Measurements from ENCODE around the gene MSH4. TPM values are rescaled to one million over a fixed set of nuclear protein-coding genes. Genes with fewer than 3 reads are reported as not detected.
"Not testable (repeated sequence)": the region's sequence is repeated elsewhere in the genome, so short reads cannot be mapped to it uniquely, and the experiment has no call there.

MSH4 gene
- total RNA-seq, 1 donor from 2014 or later: 0.57 TPM

DNA sequence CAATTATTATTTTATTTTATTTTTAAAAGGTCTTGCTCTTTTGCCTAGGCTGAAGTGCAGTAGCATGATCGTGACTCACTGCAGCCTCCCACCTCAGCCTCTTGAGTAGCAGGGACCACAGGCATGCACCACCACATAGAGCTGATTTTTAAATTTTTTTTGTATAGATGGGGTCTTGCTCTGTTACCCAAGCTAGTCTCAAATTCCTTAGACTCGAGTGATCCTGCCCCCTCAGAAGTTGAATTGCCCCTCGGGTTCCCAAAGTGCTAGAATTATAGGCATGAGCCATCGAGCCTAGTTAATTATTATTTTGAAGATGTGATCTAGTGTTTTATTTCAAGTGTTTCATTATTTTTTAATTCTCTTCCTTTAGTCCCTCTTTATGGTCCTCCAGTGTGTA lies 12.2 kb downstream of the MSH4 start:
- Mint-ChIP-seq H3K36me3 (ENCODE audit: insufficient read depth) (no peaks in the 10 kb centered on the region), H3K4me3 (ENCODE audit: low read depth) (no peak overlapping the region), H3K27me3 (no peaks in the 10 kb centered on the region), H3K27ac (no peak overlapping the region), H3K9me3 (ENCODE audit: low read depth) (no peaks in the 10 kb centered on the region), H3K4me1 (ENCODE audit: low read depth) (peaks cover 1% of the 10 kb centered on the region)
- DNase-seq (ENCODE audit: low spot score, unreplicated experiment): no peak
- TF ChIP-seq, protein P1, sequence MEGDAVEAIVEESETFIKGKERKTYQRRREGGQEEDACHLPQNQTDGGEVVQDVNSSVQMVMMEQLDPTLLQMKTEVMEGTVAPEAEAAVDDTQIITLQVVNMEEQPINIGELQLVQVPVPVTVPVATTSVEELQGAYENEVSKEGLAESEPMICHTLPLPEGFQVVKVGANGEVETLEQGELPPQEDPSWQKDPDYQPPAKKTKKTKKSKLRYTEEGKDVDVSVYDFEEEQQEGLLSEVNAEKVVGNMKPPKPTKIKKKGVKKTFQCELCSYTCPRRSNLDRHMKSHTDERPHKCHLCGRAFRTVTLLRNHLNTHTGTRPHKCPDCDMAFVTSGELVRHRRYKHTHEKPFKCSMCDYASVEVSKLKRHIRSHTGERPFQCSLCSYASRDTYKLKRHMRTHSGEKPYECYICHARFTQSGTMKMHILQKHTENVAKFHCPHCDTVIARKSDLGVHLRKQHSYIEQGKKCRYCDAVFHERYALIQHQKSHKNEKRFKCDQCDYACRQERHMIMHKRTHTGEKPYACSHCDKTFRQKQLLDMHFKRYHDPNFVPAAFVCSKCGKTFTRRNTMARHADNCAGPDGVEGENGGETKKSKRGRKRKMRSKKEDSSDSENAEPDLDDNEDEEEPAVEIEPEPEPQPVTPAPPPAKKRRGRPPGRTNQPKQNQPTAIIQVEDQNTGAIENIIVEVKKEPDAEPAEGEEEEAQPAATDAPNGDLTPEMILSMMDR (IDR thresholded peaks at IDR 0.05; ENCODE audit: unreplicated experiment): no peak

DNA sequence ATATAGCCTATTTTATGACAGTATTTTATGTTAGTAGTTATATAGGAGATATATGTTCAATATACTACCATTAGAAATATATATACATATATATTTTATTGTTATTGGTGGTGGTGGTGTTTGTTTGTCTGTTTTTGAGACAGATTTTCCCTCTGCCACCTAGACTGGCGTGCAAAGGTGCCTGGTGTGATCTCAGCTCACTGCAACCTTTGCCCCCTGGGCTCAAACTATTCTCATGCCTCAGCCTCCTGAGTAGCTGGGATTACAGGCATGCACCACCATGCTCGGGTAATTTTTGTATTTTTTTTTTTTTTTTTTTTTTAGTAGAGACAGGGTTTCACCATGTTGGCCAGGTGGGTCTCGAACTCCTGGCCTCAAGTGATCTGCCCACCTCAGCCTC lies 13.4 kb downstream of the MSH4 start:
- H3K4me3 Mint-ChIP-seq (ENCODE audit: low read depth); H3K4me1 Mint-ChIP-seq (ENCODE audit: low read depth); H3K27me3 Mint-ChIP-seq; DNase-seq (ENCODE audit: low spot score, unreplicated experiment); H3K27ac Mint-ChIP-seq; H3K36me3 Mint-ChIP-seq (ENCODE audit: insufficient read depth); H3K9me3 Mint-ChIP-seq (ENCODE audit: low read depth): not testable (repeated sequence)

DNA sequence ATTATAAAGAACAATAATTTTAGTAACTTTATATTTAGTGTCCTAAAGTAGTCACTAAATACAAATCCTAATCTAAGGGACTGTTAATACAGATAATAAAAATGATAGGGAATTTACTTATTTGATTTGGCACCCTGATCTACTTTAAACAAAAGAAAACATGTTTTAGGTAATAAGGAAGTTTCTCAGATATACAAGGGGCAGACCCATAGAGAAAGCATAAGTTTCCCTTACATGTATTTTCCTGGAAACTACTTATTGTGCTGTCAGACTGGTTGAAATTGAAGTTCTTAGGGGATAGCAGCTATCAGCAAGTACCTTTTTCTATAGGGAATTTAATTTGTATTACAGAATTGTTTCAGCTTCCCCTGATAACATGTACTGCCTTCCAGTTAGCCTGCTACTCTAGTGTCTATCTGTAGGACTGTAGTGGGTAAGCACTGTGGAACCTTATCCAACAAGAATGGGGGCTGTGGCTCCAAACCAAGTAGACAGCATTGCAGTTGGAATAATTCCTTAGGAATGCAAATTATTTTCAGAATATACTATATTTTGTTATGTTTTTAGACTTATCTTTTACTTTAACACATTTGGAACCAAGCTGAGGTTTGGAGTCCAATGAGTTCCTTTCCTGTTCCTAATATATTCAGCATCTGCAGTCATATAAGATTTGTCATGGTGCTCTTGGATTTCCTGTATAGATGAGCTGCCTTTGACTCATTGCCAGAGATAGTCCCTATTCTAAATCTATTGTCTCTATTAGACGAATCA lies 14.7 kb downstream of the MSH4 start:
- no peaks in the 10 kb centered on the region for H3K27me3 Mint-ChIP-seq
- H3K4me1 Mint-ChIP-seq (ENCODE audit: low read depth): peaks cover 1% of the 10 kb centered on the region
- H3K4me3 Mint-ChIP-seq (ENCODE audit: low read depth): no peak overlapping the region
- DNase-seq (ENCODE audit: low spot score, unreplicated experiment): no peak
- H3K27ac Mint-ChIP-seq: no peak overlapping the region
- no peaks in the 10 kb centered on the region for H3K36me3 Mint-ChIP-seq (ENCODE audit: insufficient read depth)
- TF ChIP-seq, protein P1 (IDR thresholded peaks at IDR 0.05; ENCODE audit: unreplicated experiment): no peak
- no peaks in the 10 kb centered on the region for H3K9me3 Mint-ChIP-seq (ENCODE audit: low read depth)

DNA sequence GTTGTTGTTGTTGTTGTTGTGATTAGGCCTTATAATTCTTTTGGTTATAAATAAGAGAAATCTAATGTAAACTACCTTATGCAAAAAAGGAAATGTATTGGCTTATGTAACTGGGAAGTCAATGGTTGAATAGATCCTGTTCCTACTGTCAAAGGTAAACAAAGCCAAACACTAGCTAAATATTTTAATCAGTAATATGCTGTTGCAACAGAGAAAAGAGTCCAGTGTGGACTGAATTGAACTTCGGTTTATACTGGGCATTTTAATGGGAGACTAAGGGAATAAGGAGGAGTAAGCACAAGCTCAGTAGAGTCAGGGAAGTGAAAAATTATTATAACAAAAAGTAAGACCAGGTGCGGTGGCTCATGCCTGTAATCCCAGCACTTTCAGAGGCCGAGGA lies 15.4 kb downstream of the MSH4 start:
- no peak for DNase-seq (ENCODE audit: low spot score, unreplicated experiment)
- TF ChIP-seq, protein P1 (IDR thresholded peaks at IDR 0.05; ENCODE audit: unreplicated experiment): no peak
- no peaks in the 10 kb centered on the region for H3K27me3 Mint-ChIP-seq
- no peak overlapping the region for H3K27ac Mint-ChIP-seq
- H3K4me1 Mint-ChIP-seq (ENCODE audit: low read depth): peaks cover 1% of the 10 kb centered on the region
- no peak overlapping the region for H3K4me3 Mint-ChIP-seq (ENCODE audit: low read depth)
- no peaks in the 10 kb centered on the region for H3K9me3 Mint-ChIP-seq (ENCODE audit: low read depth)
- no peaks in the 10 kb centered on the region for H3K36me3 Mint-ChIP-seq (ENCODE audit: insufficient read depth)

DNA sequence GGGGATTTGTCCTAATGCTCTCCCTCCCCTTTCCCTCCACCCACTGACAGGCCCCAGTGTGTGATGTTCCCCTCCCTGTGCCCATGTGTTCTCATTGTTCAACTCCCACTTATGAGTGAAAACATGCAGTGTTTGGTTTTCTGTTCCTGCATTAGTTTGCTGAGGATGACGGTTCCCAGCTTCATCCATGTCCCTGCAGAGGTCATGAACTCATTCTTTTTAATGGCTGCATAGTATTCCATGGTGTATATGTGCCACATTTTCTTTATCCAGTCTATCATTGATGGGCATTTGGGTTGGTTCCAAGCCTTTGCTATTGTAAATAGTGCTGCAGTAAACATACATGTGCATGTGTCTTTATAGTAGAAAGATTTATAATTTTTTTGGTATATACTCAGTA lies 26.9 kb downstream of the MSH4 start:
- not testable (repeated sequence) for DNase-seq (ENCODE audit: low spot score, unreplicated experiment); H3K27me3 Mint-ChIP-seq; H3K4me1 Mint-ChIP-seq (ENCODE audit: low read depth); H3K27ac Mint-ChIP-seq; H3K4me3 Mint-ChIP-seq (ENCODE audit: low read depth)
- peaks cover 14% of the 10 kb centered on the region for H3K36me3 Mint-ChIP-seq (ENCODE audit: insufficient read depth)
- H3K9me3 Mint-ChIP-seq (ENCODE audit: low read depth): peaks cover 12% of the 10 kb centered on the region

DNA sequence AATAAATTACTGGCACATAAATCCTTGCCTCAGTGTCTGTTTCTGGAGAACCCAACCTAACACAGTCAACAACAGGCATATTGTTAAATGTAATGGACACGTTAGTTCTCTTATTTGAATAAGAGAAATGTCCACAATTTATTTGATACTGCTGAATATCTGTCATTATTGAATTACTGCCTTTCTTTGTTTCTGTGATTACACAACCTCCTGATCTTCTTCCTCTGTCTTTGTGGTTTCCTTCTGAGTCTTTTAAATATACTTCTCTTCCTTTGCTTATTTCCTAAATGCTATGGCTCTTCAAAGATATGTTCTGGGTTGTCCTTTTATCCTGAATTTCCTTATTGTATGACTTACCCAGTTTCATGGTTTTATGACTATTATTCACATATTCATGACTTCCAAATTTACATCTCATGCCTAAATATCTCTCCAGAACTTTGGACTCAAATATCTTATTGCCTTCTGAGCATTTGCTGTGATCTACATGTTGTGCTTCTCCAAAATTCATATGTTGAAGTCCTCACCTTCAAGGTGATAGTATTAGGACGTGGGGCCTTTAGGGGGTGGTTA lies 39.9 kb downstream of the MSH4 start:
- TF ChIP-seq, protein P1 (IDR thresholded peaks at IDR 0.05; ENCODE audit: unreplicated experiment): no peak
- Mint-ChIP-seq H3K36me3 (ENCODE audit: insufficient read depth) (no peaks in the 10 kb centered on the region), H3K27ac (no peak overlapping the region), H3K4me3 (ENCODE audit: low read depth) (no peak overlapping the region), H3K27me3 (no peaks in the 10 kb centered on the region), H3K9me3 (ENCODE audit: low read depth) (peaks cover 28% of the 10 kb centered on the region), H3K4me1 (ENCODE audit: low read depth) (no peaks in the 10 kb centered on the region)
- no peak for DNase-seq (ENCODE audit: low spot score, unreplicated experiment)

Measured in progenitor cell of endocrine pancreas (in vitro differentiated cells).